Peyer's patch (tissue), 4 donors: ENCODE results near the gene FIZ1.
"Not testable (repeated sequence)": the region's sequence is repeated elsewhere in the genome, so short reads cannot be mapped to it uniquely, and the experiment has no call there.

Experiments used
- CTCF ChIP-seq, 6 experiments: fragments of 450-650 bp in 4 of 6; fragments of 200-600 bp in 2 of 6; sonication (generic) in 1 of 6; IDR thresholded peaks; one replicate each; pipeline ENCODE4 v1.5.1; 2017 to 2019; ENCODE audit warnings: antibody characterized with exemption in 6 of 6, mild to moderate bottlenecking in 3 of 6, moderate library complexity in 1 of 6
- POLR2A ChIP-seq, 2 donors: fragments of 450-650 bp; IDR thresholded peaks; one replicate each; pipeline ENCODE4 v1.5.1; 2017; ENCODE audit warnings: antibody characterized with exemption in 2 of 2, mild to moderate bottlenecking in 2 of 2, moderate library complexity in 2 of 2

- not testable (repeated sequence) for TF ChIP-seq CTCF, POLR2A (IDR thresholded peaks at IDR 0.05)
These were observed 29.8 kb downstream of the FIZ1 start for GRCh38 chr19:55569477-55569876.
